GM18526 (cell line): ENCODE measurements around the gene ROCK2.

Experiments used
- POLR2A ChIP-seq: IDR thresholded peaks from 3 replicates; pipeline ENCODE4 v1.6.1; 2011; ENCODE audit not compliant: insufficient read length; ENCODE audit errors: extremely low read depth

Gene ROCK2

GRCh38 chr2:11352781-11353537 lies 8.5 kb upstream of the ROCK2 start:
- no peak for TF ChIP-seq POLR2A

GRCh38 chr2:11348209-11348749 lies 3.8 kb upstream of the ROCK2 start:
- no peak for TF ChIP-seq POLR2A

GRCh38 chr2:11347403-11347959 lies 3.0 kb upstream of the ROCK2 start:
- TF ChIP-seq POLR2A, result no peak

- no peak for TF ChIP-seq POLR2A
Observed at GRCh38 chr2:11346023-11346482, 1.6 kb upstream of the ROCK2 start.

- TF ChIP-seq POLR2A, result no peak
Observed at GRCh38 chr2:11344956-11345677, 681 bp upstream of the ROCK2 start.

- TF ChIP-seq POLR2A, result peak; percentile 15
Observed at GRCh38 chr2:11343650-11344341, 640 bp downstream of the ROCK2 start.

- TF ChIP-seq POLR2A, result no peak
Observed at GRCh38 chr2:11343368-11343649, 1.1 kb downstream of the ROCK2 start.

- TF ChIP-seq POLR2A, result no peak
Observed at GRCh38 chr2:11342551-11343367, 1.7 kb downstream of the ROCK2 start.

GRCh38 chr2:11340717-11341116 lies 3.7 kb downstream of the ROCK2 start:
- TF ChIP-seq POLR2A, result no peak

GRCh38 chr2:11339508-11340083 lies 4.8 kb downstream of the ROCK2 start:
- no peak for TF ChIP-seq POLR2A

GRCh38 chr2:11338580-11338979 lies 5.9 kb downstream of the ROCK2 start:
- TF ChIP-seq POLR2A, result no peak

- no peak for TF ChIP-seq POLR2A
Observed at GRCh38 chr2:11337909-11338308, 6.5 kb downstream of the ROCK2 start.

GRCh38 chr2:11336189-11336588 lies 8.2 kb downstream of the ROCK2 start:
- no peak for TF ChIP-seq POLR2A

GRCh38 chr2:11333427-11334183 lies 10.8 kb downstream of the ROCK2 start:
- no peak for TF ChIP-seq POLR2A
